HG03097 (cell line): ENCODE data around the gene TEKT2.

ENCODE experiments used
- ATAC-seq: cut with Tn5 transposase; IDR thresholded peaks from one replicate; pipeline ENCODE4 v1.9.1; 2021; ENCODE audit not compliant: unreplicated experiment, low FRiP score

Gene TEKT2

DNA sequence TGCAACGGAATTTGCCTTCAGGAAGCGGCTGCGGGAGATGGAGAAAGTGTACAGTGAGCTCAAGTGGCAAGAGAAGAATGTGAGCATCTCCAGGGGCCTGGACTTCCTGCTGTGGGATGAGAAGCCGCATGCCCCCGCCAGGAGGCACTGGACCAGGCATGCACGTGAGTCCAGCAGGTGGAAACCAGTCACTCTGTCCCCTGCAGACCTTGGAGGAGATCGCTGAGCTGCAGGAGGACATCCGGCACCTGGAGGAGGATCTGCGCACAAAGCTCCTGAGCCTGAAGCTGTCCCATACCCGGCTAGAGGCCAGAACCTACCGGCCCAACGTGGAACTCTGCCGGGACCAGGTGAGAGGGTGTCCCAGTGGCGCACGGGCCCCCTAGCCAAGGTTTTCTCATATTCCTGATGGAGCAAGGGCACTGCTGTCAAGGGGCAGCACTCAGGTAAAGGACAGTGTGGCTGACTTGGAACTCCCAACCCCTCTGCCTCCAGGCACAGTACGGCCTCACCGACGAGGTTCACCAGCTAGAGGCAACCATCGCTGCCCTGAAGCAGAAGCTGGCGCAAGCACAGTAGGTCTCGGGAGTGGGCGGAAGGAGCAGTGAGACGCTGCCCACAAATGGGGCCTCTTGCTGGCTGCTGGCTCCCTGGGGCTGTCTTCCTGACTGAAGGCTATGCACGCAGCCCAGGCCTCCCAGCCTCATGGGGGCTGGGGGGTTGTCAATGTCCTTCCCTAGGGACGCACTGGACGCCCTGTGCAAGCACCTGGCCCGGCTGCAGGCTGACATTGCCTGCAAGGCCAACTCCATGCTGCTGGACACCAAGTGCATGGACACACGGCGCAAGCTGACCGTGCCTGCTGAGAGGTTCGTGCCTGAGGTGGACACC, 3.6 kb downstream of the TEKT2 start:
- ATAC-seq = no peak

DNA sequence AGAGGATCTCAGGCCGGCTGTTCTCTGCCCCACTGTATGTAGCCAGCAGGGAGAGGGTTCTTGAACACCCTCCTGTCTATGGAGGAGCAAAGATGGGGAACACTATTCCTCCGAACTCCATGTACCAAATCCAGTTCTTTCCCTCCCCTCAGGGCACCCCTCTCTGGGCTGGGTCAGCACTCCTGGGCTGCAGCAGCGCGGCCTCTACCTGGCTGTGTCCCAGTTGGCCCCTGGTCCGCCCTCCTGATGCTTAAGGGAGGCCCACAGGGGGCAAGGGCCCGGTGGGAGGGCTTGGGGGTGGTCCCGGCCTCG, 4.3 kb downstream of the TEKT2 start:
- peak; percentile 4 for ATAC-seq

DNA sequence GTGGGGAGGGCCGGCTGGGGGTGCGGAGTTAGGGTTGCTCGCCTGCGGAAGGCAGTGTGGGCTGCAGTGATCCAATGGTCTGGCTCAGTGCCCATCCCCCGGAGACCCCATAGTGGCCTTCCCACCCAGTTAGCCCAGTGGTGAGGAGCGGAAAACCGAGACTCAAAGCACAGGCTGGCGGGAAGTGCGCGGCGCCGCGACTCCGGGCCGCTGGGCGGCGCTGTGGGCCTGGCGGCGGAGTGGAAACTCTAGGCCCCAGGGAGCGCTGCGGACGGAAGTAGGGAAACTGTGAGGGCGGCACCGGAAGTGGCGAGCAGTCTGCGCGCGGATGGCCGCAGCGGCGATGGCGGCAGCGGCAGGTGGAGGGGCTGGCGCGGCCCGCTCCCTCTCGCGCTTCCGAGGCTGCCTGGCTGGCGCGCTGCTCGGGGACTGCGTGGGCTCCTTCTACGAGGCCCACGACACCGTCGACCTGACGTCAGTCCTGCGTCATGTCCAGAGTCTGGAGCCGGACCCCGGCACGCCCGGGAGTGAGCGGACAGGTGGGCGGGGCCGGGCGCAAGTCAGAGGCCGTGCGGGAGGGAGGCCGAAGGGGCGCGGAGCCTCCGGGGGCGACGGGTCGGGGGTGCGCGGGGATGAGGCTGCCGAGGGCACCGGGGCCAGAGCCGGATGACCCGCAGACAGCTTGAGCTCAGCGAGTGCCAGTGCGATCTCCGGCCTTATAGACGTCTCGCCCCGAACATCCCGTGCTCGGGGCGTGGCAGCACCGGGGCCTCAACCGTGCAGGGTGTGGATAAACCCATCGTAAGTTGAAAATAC, 4.9 kb downstream of the TEKT2 start, which contains the start of gene ADPRS:
Gene ADPRS, plus strand, starts transcription at position 316 of the 816 bp plus-strand sequence. Its CDS starts 13 bp downstream, at position 329.
- ATAC-seq = peak; percentile 82

DNA sequence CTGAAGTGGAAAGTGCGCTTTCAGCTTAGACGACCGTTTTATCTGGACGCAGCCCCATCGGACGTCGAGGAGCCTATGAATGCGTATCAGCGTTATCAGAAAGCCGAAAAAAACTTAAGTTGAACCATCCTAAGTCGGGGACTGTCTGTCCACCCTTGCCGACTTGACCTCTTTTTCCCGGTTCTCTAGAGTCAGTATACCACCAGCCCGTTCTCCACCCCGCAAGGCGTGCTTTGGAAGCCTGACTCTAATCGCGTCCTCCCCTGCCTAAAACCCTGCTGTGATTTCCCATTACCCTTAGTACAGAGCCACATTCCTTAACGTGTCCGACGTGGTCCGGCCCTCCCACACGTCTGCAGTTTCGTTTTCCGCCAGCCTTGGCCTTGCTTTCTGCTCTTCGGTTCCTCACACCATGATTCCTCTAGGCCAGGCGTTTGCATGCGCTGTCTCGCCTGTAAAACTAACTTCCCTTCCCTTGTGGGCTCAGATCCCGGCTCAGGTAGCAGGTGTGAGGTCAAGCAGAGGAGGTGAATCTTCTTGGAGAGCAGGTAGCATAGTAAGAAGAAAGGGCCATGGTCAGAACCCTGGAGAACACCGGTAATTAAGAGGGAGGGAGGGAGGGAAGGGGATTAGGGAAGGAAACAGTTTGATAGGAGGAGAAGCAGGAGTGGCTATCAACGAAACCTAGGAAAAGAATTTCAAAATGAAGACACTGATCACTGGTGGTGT, 5.7 kb downstream of the TEKT2 start:
- ATAC-seq = no peak

DNA sequence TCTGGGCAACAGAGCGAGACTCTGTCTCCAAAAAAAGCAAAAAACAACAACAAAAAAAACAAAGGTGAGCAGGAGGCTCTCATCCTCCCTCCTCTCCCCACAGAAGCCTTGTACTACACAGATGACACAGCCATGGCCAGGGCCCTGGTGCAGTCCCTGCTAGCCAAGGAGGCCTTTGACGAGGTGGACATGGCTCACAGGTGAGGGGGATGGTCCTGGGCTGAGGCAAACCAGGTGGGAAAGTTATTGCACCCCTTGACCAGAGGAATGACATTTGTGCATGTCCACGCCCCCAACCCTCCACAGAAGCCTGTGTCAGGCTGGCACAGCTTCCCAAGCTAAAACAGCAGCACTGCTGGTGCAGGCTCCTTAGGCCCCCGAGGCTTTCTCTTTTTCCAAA, 7.2 kb downstream of the TEKT2 start:
- ATAC-seq = no peak

DNA sequence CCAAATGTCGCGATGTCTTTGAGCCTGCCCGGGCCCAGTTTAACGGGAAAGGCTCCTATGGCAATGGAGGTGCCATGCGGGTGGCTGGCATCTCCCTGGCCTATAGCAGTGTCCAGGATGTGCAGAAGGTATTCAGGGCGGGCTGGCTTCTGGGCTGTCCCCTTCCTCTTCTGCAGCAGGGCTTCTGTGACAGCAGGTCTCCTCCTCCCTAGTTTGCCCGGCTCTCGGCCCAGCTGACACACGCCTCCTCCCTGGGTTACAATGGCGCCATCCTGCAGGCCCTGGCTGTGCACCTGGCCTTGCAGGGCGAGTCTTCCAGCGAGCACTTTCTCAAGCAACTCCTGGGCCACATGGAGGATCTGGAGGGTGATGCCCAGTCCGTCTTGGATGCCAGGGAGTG, 7.8 kb downstream of the TEKT2 start:
- ATAC-seq = no peak

DNA sequence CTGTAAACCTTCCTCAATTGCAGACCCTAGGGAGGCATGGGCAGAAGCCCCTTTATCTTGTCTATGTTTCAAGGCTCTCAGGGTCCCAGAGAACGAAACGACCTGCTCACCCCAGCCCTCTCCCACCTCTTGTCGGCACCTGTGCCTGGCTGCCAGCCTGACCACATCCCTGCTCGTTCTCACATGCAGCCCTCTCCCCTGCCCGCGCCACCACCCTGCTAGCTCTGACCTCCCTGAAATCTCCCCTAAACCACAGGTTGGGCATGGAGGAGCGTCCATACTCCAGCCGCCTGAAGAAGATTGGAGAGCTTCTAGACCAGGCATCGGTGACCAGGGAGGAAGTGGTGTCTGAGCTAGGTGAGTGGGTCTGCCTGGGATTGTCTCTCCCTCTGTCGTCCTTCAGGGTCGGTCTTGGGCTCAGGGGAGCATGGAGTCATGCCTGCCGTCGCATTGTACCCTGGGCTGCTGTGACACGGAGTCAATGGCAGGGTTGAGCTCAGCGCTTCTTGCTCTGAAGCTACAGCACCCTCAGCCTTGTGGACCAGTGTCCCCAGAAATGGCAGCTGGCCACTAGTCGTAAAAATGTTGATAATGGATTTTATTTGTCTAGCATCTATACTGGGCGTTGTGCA, 8.4 kb downstream of the TEKT2 start:
- ATAC-seq = no peak

DNA sequence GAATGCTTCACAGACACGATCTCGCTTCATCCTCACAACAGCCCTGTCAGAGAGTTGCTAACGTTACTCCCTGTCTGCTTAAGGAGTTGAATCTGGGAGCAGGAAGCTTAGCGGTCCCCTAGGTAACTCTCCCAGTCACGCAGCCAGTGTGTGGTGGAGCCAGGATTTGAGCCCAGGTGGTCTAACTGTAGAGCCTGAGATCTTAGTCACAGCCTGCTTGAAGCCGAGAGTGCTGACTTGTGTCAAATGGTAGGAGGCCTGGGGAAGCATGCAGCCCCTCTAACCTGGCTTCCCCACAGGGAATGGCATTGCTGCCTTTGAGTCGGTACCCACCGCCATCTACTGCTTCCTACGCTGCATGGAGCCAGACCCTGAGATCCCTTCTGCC, 8.9 kb downstream of the TEKT2 start:
- no peak for ATAC-seq

DNA sequence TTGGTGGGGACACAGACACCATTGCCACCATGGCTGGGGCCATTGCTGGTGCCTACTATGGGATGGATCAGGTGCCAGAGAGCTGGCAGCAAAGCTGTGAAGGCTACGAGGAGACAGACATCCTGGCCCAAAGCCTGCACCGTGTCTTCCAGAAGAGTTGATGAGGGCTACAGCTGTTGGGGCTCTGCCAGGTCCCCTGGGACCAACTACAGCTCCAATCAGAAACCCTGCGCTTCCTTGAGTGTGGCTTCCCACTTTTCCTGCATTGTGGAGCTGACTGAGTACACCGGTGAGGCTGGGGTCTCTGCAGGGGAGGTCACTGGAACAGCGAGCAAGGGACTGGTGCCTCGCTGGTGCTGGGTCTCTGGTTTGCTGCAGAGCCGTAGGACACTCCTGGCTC, 9.3 kb downstream of the TEKT2 start:
- ATAC-seq = no peak

DNA sequence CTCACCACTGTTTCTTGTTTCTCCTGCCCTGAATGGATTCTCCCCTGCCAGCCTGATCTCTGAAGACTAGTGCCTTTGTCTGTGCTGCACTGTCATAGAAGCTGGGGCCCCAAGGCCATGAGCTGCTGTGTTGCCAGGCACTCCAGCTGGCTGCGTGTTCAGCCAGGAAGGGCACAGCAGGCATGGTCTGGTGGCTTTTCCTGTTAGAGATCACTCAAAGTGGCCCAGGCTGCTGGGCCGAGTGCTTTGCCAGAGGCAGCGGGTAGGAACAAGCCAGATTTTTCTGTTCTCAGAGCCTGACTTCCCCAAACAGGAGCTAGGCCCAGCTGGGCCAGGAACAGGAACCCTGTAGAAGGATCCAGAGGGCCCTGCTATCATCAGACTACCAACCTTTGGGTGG, 10.0 kb downstream of the TEKT2 start:
- ATAC-seq = no peak

DNA sequence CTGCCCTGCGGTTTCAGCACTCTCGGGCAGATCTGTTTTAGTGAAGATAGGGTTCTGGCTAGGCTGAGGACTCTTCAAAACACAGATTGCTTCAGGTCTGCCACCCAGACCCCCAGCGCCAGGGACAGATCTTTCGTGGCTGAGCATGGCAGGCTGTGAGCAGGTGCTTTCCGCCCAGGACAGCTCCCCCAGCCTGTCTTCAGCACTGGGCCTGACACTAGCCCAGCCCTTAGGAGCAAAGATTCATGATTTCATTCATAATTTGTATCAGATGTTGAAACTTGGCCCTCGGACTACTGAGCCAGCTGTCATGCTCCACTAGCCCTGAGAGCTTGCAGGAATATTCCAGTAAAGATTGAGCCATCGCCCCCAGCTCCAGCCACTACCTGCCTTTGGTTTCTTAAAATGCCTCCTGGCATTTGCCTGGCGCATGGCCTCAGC, 10.7 kb downstream of the TEKT2 start:
- no peak for ATAC-seq

DNA sequence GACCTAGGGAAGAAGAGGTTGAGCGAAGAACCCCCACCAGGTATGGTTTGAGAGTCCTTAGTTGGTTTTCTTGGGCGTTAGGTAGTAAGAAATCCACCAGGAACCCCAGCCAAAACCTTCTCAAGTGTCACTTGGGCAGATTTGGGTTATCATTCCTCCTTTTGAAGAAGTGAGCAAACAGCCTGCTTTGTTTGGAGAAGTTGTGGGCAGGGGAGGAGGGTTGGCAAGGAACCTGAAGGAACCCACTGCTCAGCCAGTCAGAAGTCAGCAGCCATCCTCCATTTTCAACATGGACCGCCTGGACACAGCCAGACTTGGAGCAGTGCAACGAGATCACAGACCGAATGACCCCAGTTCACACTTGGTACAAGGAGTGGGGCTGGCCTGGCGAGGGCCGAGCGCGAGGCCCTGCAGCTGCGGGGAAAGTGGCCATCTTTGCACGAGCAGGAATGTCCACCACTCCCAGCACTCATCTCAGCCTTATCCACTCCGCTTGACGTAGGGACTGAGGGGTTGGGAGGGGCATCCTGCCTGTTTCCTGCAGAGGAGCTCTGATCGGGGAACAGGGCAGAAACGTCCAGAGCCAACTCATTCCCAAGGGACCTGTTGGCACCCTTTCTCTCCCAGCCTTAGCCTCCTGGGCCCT, 12.0 kb downstream of the TEKT2 start:
- ATAC-seq = no peak

DNA sequence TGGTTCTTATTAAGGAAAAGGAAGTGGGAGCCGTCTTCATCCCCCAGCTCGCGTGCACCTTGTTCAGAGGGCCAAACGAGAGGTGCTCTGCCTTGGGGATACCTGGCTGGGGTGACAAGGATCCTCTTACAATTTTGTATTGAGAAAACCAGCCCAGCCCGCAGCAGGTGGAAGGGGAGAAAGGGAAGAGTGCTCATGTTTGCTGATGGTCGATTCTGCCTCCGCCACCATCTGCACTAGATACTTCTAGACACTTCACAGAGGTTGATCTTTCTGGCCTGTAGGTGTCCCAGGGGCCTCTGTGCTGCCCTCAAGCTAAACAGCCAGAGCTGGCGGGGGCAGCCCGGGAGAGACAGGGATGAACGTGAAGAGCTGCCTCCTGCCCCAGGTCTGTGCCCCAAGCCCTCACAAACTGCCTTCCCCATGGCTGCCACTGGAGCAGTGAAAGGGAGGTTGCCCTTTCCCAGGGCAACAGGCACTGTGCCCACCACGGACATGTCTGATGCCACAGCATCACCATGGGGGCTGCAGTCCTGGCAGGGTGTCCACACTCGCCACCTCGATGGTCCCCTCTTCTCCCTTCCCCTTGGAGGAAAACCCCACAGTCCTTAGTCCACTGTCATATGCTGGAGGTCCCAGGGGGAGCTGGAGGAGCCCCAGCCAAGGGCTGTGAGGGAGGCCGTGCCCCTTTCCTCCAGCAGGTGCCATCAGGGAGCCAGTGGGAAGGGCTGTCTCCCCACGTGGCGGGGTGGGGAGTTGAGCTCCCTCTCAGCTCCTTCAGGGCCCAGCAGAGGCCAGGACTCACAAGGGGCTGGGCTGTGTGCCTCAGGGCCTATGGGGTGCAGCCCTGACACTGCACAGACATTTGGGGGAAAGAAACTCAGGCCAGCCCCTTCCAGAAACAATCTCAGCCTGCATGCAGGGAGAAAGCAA, 12.9 kb downstream of the TEKT2 start:
- ATAC-seq = no peak

DNA sequence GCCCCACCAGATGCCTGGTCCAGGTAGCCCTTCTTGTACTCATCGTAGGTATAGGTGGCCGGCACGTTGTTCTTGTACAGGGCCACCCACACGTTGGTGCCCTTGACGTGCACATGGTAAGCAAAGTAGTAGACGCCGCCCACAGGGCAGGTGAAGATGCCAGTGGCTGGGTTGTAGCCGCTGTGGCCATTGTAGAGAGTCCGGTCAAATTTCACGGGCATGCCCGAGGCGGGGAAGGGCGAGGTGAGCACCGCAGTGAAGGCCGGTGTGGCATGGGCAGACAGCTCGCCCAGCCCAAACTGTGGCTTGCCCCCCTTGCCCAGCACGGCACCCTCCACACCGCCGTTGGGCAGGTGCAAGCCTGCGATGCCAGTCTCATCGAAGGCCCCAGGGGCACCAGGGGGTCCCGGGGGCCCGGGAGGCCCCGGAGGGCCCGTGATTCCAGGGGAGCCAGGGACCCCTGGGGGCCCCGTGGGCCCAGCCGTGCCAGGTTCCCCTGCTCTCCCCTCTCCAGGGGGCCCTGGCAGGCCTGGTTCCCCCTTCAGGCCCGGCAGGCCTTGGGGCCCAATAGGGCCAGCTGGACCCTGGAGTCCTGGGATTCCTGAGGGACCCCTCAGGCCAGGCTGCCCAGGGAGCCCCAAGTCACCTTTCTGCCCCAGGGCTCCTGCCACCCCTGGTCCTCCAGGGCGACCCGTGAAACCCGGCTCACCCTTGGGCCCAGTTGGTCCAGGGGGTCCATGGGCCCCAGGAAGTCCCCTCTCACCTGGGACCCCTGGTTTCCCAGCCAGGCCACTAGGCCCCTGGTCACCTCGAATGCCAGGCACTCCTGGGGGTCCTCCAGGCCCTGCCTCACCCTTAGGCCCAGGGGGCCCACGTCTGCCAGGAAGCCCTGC, 14.0 kb downstream of the TEKT2 start:
- ATAC-seq = no peak

DNA sequence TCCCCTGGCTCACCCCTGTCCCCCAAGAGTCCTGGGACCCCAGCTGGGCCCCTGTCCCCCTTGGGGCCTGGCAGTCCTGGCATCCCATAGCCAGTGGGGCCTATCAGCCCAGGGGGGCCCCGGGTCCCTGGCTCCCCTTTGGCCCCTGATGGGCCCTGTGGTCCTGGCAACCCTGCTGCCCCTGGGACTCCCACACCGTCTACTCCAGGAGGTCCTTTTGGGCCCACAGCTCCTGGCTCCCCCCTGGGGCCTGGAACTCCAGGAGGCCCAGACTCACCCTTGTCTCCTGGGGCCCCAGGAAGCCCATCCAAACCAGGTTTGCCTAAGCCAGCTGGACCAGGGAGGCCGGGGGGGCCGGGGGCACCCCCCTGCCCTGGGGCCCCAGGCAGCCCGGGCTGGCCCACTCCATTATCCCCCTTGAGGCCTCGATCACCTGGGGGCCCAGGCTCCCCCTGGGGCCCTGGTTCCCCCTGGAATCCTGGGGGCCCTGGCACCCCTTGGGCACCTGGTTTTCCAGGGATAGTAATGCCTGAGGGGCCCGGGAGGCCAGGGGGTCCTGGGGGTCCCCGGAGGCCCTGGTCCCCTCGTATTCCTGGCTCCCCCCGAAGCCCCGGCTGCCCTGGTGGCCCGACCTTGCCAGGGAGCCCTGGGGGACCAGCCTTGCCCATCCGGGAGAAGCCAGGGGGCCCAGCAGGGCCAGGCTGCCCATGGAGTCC, 14.9 kb downstream of the TEKT2 start:
- no peak for ATAC-seq

DNA sequence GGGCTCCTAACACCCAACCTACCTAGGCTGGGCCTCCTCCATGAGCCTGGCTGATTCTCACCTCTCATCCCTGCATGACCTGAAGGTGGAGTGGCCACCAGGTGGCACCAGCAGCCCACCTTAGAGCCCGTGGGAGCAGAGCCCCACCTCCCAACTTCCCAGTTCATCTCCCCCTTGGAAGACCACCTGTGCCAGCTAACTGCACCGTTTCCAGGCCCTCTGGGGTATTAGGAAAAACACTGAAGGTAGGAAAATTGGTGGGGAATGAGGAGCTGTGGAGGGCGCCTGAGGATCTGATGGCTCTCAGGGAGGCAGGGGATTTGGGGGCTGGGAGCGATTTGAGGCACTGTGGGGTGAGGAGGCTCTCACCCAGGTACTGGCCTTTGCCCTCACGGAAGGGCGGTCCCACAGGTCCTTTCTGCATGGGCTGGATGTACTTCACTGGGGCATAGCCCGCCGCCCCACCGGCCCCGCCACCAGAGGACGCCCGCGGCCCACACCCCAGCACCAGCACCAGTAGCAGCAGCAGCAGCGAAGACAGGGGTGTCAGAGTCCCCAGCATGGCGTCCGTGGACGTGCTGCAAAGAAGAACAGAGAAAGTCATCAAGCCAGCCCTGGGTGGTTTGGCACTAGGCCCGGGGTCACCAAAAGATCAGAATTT, 15.9 kb downstream of the TEKT2 start:
- ATAC-seq = no peak

DNA sequence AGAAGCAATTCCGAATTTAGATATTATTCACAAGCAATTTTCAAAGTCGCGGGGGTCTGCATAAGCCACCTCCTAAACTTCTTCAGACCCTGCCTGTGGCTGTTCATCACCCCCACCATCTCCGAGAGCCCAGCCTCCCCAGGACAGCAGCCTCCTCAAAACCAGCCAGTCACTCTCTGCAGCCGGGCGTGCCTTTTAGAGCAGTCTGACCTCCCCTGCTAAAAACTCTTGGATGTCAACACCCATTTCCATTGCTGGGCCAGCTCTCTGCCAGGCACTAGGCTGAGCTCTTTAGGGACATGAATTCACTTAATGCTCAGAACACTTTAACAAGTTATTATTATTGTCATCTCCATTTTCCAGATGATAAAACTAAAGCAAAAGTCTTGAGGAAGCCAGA, 16.5 kb downstream of the TEKT2 start:
- no peak for ATAC-seq
